ENCODE measurements around the gene MAF. TPM values are rescaled to one million over a fixed set of nuclear protein-coding genes. Genes with fewer than 3 reads are reported as not detected.

The MAF gene
- total RNA-seq, 1 experiment from 2014 or later: not detected

DNA sequence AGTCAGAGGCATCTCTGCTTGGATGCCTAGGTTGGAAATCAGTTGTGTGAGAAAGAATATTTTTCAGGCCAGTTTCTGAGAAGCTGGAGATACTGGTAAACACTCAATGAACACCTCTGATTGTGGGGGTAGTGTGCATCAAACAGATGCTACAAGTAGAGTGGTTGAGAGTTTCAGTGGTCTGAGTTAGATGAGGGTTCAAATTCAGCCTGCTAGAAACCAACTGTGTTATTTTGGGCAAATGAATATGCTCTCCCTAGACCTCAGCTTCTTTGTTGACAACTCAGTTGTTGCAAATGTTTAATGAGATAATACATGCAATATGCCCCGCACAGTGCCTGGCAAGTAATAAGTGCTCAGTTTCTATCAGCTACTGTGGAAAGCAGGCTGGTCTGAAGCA is 25.2 kb upstream of the MAF start:
- H3F3A ChIP-seq (ENCODE audit: insufficient read depth, low read depth): no peaks in the 10 kb centered on the region
- H3K4me2 ChIP-seq: no peak overlapping the region
- no peak overlapping the region for H3K4me3 ChIP-seq
- H3K4me1 ChIP-seq (replicated peaks; ENCODE audit: insufficient read depth): no peaks in the 10 kb centered on the region
- CTCF ChIA-PET: no interaction called here
- peaks cover 33% of the 10 kb centered on the region for H3K27me3 ChIP-seq (ENCODE audit: insufficient read depth, low read depth)
- no peak for TF ChIP-seq EZH2 (IDR thresholded peaks at IDR 0.05; ENCODE audit: low read depth)
- TF ChIP-seq, protein P1, sequence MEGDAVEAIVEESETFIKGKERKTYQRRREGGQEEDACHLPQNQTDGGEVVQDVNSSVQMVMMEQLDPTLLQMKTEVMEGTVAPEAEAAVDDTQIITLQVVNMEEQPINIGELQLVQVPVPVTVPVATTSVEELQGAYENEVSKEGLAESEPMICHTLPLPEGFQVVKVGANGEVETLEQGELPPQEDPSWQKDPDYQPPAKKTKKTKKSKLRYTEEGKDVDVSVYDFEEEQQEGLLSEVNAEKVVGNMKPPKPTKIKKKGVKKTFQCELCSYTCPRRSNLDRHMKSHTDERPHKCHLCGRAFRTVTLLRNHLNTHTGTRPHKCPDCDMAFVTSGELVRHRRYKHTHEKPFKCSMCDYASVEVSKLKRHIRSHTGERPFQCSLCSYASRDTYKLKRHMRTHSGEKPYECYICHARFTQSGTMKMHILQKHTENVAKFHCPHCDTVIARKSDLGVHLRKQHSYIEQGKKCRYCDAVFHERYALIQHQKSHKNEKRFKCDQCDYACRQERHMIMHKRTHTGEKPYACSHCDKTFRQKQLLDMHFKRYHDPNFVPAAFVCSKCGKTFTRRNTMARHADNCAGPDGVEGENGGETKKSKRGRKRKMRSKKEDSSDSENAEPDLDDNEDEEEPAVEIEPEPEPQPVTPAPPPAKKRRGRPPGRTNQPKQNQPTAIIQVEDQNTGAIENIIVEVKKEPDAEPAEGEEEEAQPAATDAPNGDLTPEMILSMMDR (conservative IDR thresholded peaks at IDR 0.05): no peak
- H2AFZ ChIP-seq: no peak overlapping the region
- H3K9me3 ChIP-seq (ENCODE audit: insufficient read depth, low read depth): no peaks in the 10 kb centered on the region
- no peaks in the 10 kb centered on the region for H3K9me2 ChIP-seq (ENCODE audit: insufficient read depth)
- intact Hi-C loops (cut with micrococcal nuclease; ENCODE audit: unreplicated experiment): no loop called here
- no peak for DNase-seq
- no peak overlapping the region for H3K27ac ChIP-seq
- POLR2A ChIA-PET (ENCODE audit: unreplicated experiment): no interaction called here
- H3K79me2 ChIP-seq (ENCODE audit: low read depth): no peaks in the 10 kb centered on the region
- H3K36me3 ChIP-seq (ENCODE audit: low read depth): no peaks in the 10 kb centered on the region
- BruUV-seq (replicated peaks): no TSS peak
- H4K20me1 ChIP-seq (ENCODE audit: insufficient read depth): no peaks in the 10 kb centered on the region

- Histone ChIP-seq H3K9me2 (ENCODE audit: insufficient read depth) (no peaks in the 10 kb centered on the region), H3K36me3 (ENCODE audit: low read depth) (no peaks in the 10 kb centered on the region), H3K9me3 (ENCODE audit: insufficient read depth, low read depth) (no peaks in the 10 kb centered on the region), H3K4me2 (no peak overlapping the region), H3K4me3 (no peak overlapping the region), H3K27me3 (ENCODE audit: insufficient read depth, low read depth) (peaks cover 33% of the 10 kb centered on the region), H3K4me1 (replicated peaks; ENCODE audit: insufficient read depth) (no peaks in the 10 kb centered on the region), H3F3A (ENCODE audit: insufficient read depth, low read depth) (no peaks in the 10 kb centered on the region), H3K27ac (no peak overlapping the region), H2AFZ (no peak overlapping the region), H3K79me2 (ENCODE audit: low read depth) (no peaks in the 10 kb centered on the region), H4K20me1 (ENCODE audit: insufficient read depth) (no peaks in the 10 kb centered on the region)
- no peak for TF ChIP-seq EZH2 (IDR thresholded peaks at IDR 0.05; ENCODE audit: low read depth)
- TF ChIP-seq, protein P1 (conservative IDR thresholded peaks at IDR 0.05): no peak
- intact Hi-C loops (cut with micrococcal nuclease; ENCODE audit: unreplicated experiment): no loop called here
- ChIA-PET CTCF (no interaction called here), POLR2A (ENCODE audit: unreplicated experiment) (no interaction called here)
- no TSS peak for BruUV-seq (replicated peaks)
- no peak for DNase-seq
Measured at GRCh38 chr16:79623824-79624223, 23.3 kb upstream of the MAF start.

GRCh38 chr16:79623062-79623461 is 22.5 kb upstream of the MAF start:
- TF ChIP-seq EZH2 (IDR thresholded peaks at IDR 0.05; ENCODE audit: low read depth): no peak
- TF ChIP-seq, protein P1 (conservative IDR thresholded peaks at IDR 0.05): no peak
- Histone ChIP-seq H3K9me3 (ENCODE audit: insufficient read depth, low read depth) (no peaks in the 10 kb centered on the region), H4K20me1 (ENCODE audit: insufficient read depth) (no peaks in the 10 kb centered on the region), H2AFZ (no peak overlapping the region), H3K36me3 (ENCODE audit: low read depth) (no peaks in the 10 kb centered on the region), H3K9me2 (ENCODE audit: insufficient read depth) (no peaks in the 10 kb centered on the region), H3K27me3 (ENCODE audit: insufficient read depth, low read depth) (peaks cover 33% of the 10 kb centered on the region), H3K4me3 (no peak overlapping the region), H3K4me2 (no peak overlapping the region), H3F3A (ENCODE audit: insufficient read depth, low read depth) (no peaks in the 10 kb centered on the region), H3K4me1 (replicated peaks; ENCODE audit: insufficient read depth) (no peaks in the 10 kb centered on the region), H3K79me2 (ENCODE audit: low read depth) (no peaks in the 10 kb centered on the region), H3K27ac (no peak overlapping the region)
- BruUV-seq (replicated peaks): no TSS peak
- ChIA-PET POLR2A (ENCODE audit: unreplicated experiment) (no interaction called here), CTCF (no interaction called here)
- intact Hi-C loops (cut with micrococcal nuclease; ENCODE audit: unreplicated experiment): no loop called here
- no peak for DNase-seq
